Right lobe of liver (tissue), 4 donors: ENCODE measurements around the gene POLR1H.

Source experiments
- CTCF ChIP-seq, 4 donors: fragments of 200-600 bp in 3 of 4; fragments of 450-650 bp in 1 of 4; IDR thresholded peaks; one replicate each; pipeline versions ENCODE4 v1.5.1 to v1.8.0; 2016 to 2022; ENCODE audit warnings: antibody characterized with exemption in 4 of 4, mild to moderate bottlenecking in 2 of 4
- POLR2A ChIP-seq: fragments of 450-650 bp; IDR thresholded peaks from one replicate; pipeline ENCODE4 v1.6.1; 2017; ENCODE audit warnings: antibody characterized with exemption, mild to moderate bottlenecking
- donor health status: DM: no; HTN: no; CAD: no.
- donor health status: DM: no; HTN: no; CAD: no.
- donor health status: DM: no; HTN: yes; CAD: no.

- TF ChIP-seq POLR2A = no peak
- TF ChIP-seq CTCF (IDR thresholded peaks at IDR 0.05) = no peak
These were observed 35.9 kb upstream of the POLR1H start for GRCh38 chr6:30025186-30025585.
